ENCODE results near the gene TJP1.
"Not testable (repeated sequence)": the region's sequence is repeated elsewhere in the genome, so short reads cannot be mapped to it uniquely, and the experiment has no call there.

DNA sequence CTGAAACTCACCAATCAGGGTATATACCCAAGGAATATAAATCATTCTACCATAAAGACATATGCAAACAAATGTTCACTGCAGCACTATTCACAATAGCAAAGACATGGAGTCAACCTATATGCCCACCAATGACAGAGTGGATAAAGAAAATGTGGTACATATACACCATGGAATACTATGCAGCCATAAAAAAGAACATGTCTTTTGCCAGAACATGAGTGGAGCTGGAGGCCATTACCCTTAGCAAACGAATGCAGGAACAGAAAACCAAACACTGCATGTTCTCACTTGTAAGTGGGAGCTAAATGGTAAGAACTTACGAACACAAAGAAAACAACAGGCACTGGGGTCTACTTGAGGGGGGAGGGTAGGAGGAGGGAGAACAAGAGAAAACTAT, 68.3 kb downstream of the TJP1 start:
- TF ChIP-seq, protein P1, sequence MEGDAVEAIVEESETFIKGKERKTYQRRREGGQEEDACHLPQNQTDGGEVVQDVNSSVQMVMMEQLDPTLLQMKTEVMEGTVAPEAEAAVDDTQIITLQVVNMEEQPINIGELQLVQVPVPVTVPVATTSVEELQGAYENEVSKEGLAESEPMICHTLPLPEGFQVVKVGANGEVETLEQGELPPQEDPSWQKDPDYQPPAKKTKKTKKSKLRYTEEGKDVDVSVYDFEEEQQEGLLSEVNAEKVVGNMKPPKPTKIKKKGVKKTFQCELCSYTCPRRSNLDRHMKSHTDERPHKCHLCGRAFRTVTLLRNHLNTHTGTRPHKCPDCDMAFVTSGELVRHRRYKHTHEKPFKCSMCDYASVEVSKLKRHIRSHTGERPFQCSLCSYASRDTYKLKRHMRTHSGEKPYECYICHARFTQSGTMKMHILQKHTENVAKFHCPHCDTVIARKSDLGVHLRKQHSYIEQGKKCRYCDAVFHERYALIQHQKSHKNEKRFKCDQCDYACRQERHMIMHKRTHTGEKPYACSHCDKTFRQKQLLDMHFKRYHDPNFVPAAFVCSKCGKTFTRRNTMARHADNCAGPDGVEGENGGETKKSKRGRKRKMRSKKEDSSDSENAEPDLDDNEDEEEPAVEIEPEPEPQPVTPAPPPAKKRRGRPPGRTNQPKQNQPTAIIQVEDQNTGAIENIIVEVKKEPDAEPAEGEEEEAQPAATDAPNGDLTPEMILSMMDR (optimal IDR thresholded peaks at IDR 0.05 in 1 of 3, IDR thresholded peaks at IDR 0.05 in 1 of 3, conservative IDR thresholded peaks at IDR 0.05 in 1 of 3; ENCODE audit: extremely low read depth in 1 of 3, insufficient read depth in 2 of 3, low read length in 3 of 3) = not testable (repeated sequence)
- TF ChIP-seq EZH2 (IDR thresholded peaks at IDR 0.05; ENCODE audit: low read length) = not testable (repeated sequence)
